Duodenal mucosa (tissue), 2 donors: ENCODE results near the gene GALNT18.

ENCODE experiments used
- H3K27ac ChIP-seq: one replicate; pipeline ENCODE4 v1.7.0; 2013; ENCODE audit warnings: low read depth, low read length
- H3K27me3 ChIP-seq, 2 donors: one replicate each; pipeline ENCODE4 v1.7.0; 2013; ENCODE audit warnings: low read length in 2 of 2, control low read depth in 1 of 2; ENCODE audit not compliant: insufficient read depth in 2 of 2, control insufficient read depth in 1 of 2
- H3K36me3 ChIP-seq, 2 donors: one replicate each; pipeline ENCODE4 v1.7.0; 2013; ENCODE audit warnings: low read length in 2 of 2, control low read depth in 1 of 2; ENCODE audit not compliant: insufficient read depth in 2 of 2, control insufficient read depth in 1 of 2
- H3K4me1 ChIP-seq, 2 donors: one replicate each; pipeline ENCODE4 v1.7.0; 2013; ENCODE audit warnings: low read length in 2 of 2, control low read depth in 1 of 2; ENCODE audit not compliant: insufficient read depth in 2 of 2, control insufficient read depth in 1 of 2
- H3K4me3 ChIP-seq, 2 donors: one replicate each; pipeline ENCODE4 v1.7.0; 2013; ENCODE audit warnings: low read length in 2 of 2, low read depth in 1 of 2
- H3K9ac ChIP-seq, 2 donors: one replicate each; pipeline ENCODE4 v1.7.0; 2013; ENCODE audit warnings: low read length in 2 of 2, low read depth in 1 of 2
- H3K9me3 ChIP-seq, 2 donors: one replicate each; pipeline ENCODE4 v1.7.0; 2013; ENCODE audit warnings: low read length in 2 of 2, control low read depth in 1 of 2; ENCODE audit not compliant: control insufficient read depth in 1 of 2

The GALNT18 gene

GRCh38 chr11:11570823-11571222 lies 51.0 kb downstream of the GALNT18 start:
- Histone ChIP-seq H3K27ac (no peak overlapping the region), H3K36me3 (no peaks in the 10 kb centered on the region), H3K27me3 (no peaks in the 10 kb centered on the region), H3K9ac (no peak overlapping the region), H3K4me3 (no peak overlapping the region), H3K9me3 (no peaks in the 10 kb centered on the region), H3K4me1 (peaks cover 0 to 6% of the 10 kb centered on the region in 2 donors)

GRCh38 chr11:11569936-11570491 lies 51.8 kb downstream of the GALNT18 start:
- Histone ChIP-seq H3K27ac (no peak overlapping the region), H3K27me3 (no peaks in the 10 kb centered on the region), H3K4me1 (peaks cover 0 to 6% of the 10 kb centered on the region in 2 donors), H3K9me3 (no peaks in the 10 kb centered on the region), H3K4me3 (no peak overlapping the region), H3K9ac (no peak overlapping the region), H3K36me3 (no peaks in the 10 kb centered on the region)

- no peaks in the 10 kb centered on the region for H3K27me3 ChIP-seq
- no peak overlapping the region for H3K4me3 ChIP-seq
- H3K36me3 ChIP-seq, result no peaks in the 10 kb centered on the region
- peaks cover 0 to 6% of the 10 kb centered on the region in 2 donors for H3K4me1 ChIP-seq
- no peak overlapping the region for H3K27ac ChIP-seq
- no peaks in the 10 kb centered on the region for H3K9me3 ChIP-seq
- no peak overlapping the region for H3K9ac ChIP-seq
These were observed 53.1 kb downstream of the GALNT18 start for GRCh38 chr11:11568651-11569229.

GRCh38 chr11:11567936-11568650 lies 53.7 kb downstream of the GALNT18 start:
- no peak overlapping the region for H3K27ac ChIP-seq
- H3K4me3 ChIP-seq, result no peak overlapping the region
- no peaks in the 10 kb centered on the region for H3K36me3 ChIP-seq
- H3K4me1 ChIP-seq, result peaks cover 0 to 6% of the 10 kb centered on the region in 2 donors
- H3K9ac ChIP-seq, result no peak overlapping the region
- no peaks in the 10 kb centered on the region for H3K9me3 ChIP-seq
- H3K27me3 ChIP-seq, result no peaks in the 10 kb centered on the region

GRCh38 chr11:11565636-11566035 lies 56.2 kb downstream of the GALNT18 start:
- no peak overlapping the region for H3K27ac ChIP-seq
- H3K4me3 ChIP-seq, result no peak overlapping the region
- no peak overlapping the region for H3K9ac ChIP-seq
- H3K9me3 ChIP-seq, result no peaks in the 10 kb centered on the region
- peaks cover 0 to 6% of the 10 kb centered on the region in 2 donors for H3K4me1 ChIP-seq
- no peaks in the 10 kb centered on the region for H3K27me3 ChIP-seq
- H3K36me3 ChIP-seq, result no peaks in the 10 kb centered on the region

- H3K4me1 ChIP-seq, result no peaks in the 10 kb centered on the region
These were observed 58.4 kb downstream of the GALNT18 start for GRCh38 chr11:11563200-11563975.

GRCh38 chr11:11561991-11562390 lies 59.8 kb downstream of the GALNT18 start:
- no peaks in the 10 kb centered on the region for H3K9me3 ChIP-seq
- no peaks in the 10 kb centered on the region for H3K36me3 ChIP-seq
- H3K9ac ChIP-seq, result no peak overlapping the region
- no peak overlapping the region for H3K27ac ChIP-seq
- H3K4me1 ChIP-seq, result no peaks in the 10 kb centered on the region
- H3K27me3 ChIP-seq, result no peaks in the 10 kb centered on the region
- no peak overlapping the region for H3K4me3 ChIP-seq

More at GRCh38 chr11:11563200-11563975, 58.4 kb downstream of the GALNT18 start:
- H3K4me3 ChIP-seq, result no peak overlapping the region
- H3K27me3 ChIP-seq, result no peaks in the 10 kb centered on the region
- no peak overlapping the region for H3K27ac ChIP-seq
- no peaks in the 10 kb centered on the region for H3K9me3 ChIP-seq
- H3K9ac ChIP-seq, result no peak overlapping the region
- no peaks in the 10 kb centered on the region for H3K36me3 ChIP-seq

GRCh38 chr11:11558826-11559225 lies 63.0 kb downstream of the GALNT18 start:
- no peaks in the 10 kb centered on the region for H3K4me1 ChIP-seq
- no peaks in the 10 kb centered on the region for H3K27me3 ChIP-seq
- no peak overlapping the region for H3K4me3 ChIP-seq
- no peaks in the 10 kb centered on the region for H3K36me3 ChIP-seq
- no peaks in the 10 kb centered on the region for H3K9me3 ChIP-seq
- H3K9ac ChIP-seq, result no peak overlapping the region
- no peak overlapping the region for H3K27ac ChIP-seq

- Histone ChIP-seq H3K27ac (no peak overlapping the region), H3K9me3 (no peaks in the 10 kb centered on the region), H3K9ac (no peak overlapping the region), H3K4me1 (peaks cover 0 to 1% of the 10 kb centered on the region in 2 donors), H3K27me3 (no peaks in the 10 kb centered on the region), H3K4me3 (no peak overlapping the region), H3K36me3 (no peaks in the 10 kb centered on the region)
These were observed 63.4 kb downstream of the GALNT18 start for GRCh38 chr11:11558396-11558795.

GRCh38 chr11:11555208-11555607 lies 66.6 kb downstream of the GALNT18 start:
- peaks cover 12 to 14% of the 10 kb centered on the region in 2 donors for H3K4me1 ChIP-seq
- H3K27ac ChIP-seq, result no peak overlapping the region
- H3K27me3 ChIP-seq, result no peaks in the 10 kb centered on the region
- H3K4me3 ChIP-seq, result no peak overlapping the region
- no peak overlapping the region for H3K9ac ChIP-seq
- H3K36me3 ChIP-seq, result no peaks in the 10 kb centered on the region
- no peaks in the 10 kb centered on the region for H3K9me3 ChIP-seq
